KBM-7 (cell line): ENCODE results near the gene MRPL52.
"Not testable (repeated sequence)": the region's sequence is repeated elsewhere in the genome, so short reads cannot be mapped to it uniquely, and the experiment has no call there.

Source experiments
- DNase-seq: peaks from one replicate; pipeline ENCODE4 v3.0.0-alpha.2; 2015
- in situ Hi-C: fragments of 300-500 bp; cut with MboI; formaldehyde crosslinking; loops from 2 replicates; pipeline ENCODE4 v1.14.3; 2020; ENCODE audit warnings: low sequenced_read_pairs, low pct_unique_long_range_greater_than_20kb, mixed read lengths

Gene MRPL52

DNA sequence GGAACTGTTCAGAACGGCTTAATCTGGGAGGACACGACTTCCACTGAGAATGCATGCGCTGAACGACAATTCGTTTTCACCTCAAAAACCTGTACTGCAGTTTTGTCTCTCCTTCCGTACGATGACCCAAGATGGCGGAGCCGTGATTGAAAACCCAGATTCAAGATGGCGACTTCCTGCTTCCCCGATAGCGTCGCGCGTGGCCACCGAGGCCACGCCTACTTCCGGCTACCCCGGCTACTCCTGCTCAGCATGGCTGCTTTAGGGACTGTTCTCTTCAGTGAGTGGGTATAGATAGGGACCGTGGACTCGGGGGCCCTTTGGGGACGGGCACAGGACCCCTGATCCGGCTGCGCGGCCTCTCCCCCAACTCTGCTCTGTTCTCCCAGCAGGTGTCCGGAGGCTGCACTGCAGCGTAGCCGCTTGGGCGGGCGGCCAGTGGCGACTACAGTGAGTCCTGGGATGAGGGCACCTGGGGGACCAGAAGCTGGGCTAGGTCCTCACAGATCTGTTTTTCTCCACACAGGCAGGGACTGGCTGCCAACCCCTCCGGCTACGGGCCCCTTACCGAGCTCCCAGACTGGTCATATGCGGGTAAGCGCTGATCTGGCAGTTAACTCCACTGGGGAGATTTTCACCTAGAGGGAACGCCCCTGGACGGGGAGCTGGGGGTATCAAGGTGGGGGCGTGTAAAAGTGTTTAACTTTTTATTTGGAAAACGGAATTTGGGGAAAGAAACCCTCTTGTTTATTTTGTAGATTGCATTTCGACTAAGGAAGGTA, at the start of gene MRPL52:
Gene MRPL52, plus strand, starts transcription at position 227 of the 782 bp plus-strand sequence. Its CDS starts 26 bp downstream, at position 253.
- DNase-seq = peak; percentile 93
- in situ Hi-C loops = no loop called here

DNA sequence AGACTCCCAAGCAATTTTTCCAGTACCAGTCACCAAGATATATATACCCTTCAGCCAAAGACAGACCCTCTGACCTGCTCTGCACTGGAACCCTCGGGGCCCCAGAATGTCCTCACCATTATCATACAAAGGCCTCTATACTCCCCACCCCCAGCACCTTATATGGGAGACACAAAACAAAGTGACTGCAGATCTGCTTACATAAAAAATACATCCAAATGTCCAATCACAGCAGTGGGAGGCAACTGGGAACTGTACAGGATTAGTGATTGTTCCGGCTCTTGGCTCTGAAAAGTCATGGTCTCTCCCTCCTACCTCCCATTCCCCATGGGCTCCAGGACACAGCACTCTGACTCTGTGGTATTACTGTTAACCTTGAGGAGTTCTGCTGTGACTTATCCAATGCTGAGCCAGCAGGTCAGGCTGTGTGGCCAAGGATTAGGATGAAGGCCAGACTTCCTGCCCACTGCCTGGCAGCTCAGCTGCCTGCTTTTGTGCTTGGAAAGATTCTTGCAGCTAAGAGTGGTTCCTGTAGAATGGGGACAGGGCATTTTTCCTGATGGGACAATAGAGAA, 49.5 kb upstream of the MRPL52 start:
- in situ Hi-C loops = no loop called here
- DNase-seq = no peak

DNA sequence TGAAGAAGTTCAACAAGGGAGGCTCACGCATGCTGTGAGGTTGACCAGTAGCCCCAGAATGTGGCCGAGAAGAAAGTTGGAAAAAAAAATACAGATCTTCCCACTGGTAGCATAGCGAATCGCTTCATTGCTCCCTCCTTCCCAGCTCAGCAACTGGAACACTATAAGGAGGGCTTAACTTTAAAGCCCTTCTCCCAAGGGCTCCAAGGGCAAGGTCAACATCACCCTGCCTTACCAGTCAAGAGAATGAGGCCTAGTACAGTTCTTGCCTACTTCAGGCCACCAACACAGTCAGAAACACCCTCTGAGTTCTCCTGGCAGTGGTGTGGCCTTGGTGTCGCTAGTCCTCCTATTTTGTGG, 48.8 kb upstream of the MRPL52 start:
- in situ Hi-C loops = no loop called here
- DNase-seq = no peak

DNA sequence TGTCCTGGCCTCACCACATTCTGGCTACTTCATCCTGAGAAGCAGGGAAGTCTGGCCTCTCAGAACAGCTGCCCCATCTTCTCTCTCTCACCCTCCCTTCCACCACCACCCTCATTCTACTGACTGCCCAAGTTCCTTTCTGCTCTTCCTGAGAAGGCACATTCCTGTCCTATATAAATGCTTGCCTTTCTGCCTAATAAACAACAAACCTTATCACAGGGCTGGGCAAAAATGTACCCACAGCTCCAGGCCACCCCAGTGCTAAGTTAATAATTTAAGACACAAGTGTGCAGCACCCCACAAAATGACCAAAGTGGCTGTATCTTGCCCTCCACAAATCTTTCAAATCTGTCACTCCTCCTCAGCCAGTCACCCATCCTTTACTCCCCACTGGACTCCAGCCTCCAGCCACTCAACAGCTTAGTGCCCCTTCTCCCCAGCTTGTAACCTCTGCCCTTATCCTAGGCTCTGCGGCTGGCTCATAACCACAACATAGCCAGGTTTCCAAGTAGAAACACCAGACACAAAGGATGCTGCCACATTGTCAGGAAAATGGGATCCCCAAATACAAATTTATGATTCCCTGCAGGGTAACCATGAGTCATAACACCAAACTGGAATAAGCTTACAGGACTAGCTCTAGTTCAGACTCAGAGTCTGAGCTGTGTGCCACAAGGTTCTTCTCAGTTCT, 48.2 kb upstream of the MRPL52 start:
- no peak for DNase-seq
- in situ Hi-C loops = no loop called here

DNA sequence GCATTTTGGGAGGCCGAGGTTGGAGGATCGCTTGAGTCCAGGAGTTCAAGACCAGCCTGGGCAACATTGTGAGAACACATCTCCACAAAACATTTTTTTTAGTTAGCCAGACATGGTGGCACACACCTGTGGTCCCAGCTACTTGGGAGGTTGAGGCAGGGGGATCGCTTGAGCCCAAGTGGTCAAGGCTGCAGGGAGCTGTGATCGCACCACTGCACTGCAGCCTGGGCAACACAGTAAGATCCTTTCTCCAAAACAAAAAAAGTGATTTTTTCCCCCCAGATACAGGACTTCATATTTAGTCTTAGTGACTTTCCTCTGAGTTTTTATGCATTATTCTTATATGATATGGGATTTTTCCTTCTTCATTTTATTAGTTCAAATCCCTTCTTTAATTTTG, 43.0 kb upstream of the MRPL52 start:
- in situ Hi-C loops = no loop called here
- no peak for DNase-seq

DNA sequence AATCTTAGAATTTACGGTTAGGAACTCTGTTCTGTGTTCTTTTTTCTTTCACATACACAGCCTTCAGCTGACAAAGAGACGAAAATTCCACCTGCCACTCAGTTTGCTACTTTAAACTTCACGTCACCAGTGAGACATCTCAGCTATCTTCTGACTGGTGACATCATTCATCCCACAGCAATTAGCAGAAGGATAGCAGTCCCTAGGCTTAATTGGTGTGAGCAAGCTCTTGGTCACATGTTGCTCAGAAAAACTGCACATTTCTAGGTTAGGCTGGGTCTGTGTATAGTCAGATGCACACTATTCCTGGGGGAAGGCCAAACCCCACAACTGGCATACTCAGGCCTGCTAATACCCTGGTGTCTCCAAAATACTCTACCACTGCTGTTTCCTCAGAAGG, 38.4 kb upstream of the MRPL52 start:
- no peak for DNase-seq
- in situ Hi-C loops = no loop called here

DNA sequence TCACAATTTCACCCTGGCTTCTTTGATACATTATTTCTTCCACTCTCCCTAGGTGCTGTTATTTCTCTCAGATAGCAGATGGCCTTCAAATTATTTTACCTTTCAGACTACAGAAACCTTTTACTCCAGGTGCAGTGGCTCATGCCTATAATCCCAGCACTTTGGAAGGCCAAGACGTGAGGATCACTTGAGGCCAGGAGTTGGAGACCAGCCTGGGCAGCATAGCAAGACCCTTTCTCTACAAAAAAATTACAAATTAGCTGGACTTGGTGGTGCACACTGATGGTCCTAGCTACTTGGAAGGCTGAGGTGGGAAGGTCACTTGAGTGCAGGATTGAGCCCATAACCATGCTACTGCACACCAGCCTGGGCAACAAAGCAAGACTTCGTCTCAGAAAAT, 37.5 kb upstream of the MRPL52 start:
- in situ Hi-C loops = no loop called here
- DNase-seq = no peak

DNA sequence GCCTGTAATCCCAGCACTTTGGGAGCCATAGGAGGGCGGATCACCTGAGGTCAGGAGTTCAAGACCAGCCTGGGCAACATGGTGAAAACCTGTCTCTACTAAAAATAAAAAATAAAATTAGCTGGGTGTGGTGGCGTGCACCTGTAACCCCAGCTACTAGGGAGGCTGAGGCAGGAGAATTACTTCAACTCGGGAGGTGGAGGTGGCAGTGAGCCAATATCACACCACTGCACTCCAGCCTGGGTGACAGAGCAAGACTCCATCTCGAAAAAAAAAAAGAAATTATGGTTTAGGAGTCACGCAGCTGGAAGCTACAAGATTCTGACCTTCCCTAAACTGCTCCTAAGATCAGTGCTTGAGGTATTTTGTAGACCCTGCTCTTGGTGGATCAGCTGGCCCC, 36.1 kb upstream of the MRPL52 start:
- in situ Hi-C loops, DNase-seq: not testable (repeated sequence)

DNA sequence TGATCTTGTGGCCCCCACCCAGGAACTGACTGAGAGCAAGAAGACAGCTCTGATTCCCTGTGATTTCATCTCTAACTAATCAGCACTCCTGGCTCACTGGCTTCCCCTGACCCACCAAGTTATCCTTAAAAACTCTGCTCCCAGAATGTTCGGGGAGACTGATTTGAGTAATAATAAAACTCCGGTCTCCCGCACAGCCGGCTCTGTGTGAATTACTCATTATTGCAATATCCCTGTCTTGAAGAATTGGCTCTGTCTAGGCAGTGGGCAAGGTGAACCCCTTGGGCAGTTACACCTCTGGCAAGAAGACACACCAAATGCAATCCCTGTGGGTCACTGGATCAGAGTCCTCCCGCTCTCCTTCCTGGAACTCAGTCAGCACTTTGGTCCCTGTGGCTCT, 35.7 kb upstream of the MRPL52 start:
- DNase-seq = no peak
- in situ Hi-C loops = no loop called here

DNA sequence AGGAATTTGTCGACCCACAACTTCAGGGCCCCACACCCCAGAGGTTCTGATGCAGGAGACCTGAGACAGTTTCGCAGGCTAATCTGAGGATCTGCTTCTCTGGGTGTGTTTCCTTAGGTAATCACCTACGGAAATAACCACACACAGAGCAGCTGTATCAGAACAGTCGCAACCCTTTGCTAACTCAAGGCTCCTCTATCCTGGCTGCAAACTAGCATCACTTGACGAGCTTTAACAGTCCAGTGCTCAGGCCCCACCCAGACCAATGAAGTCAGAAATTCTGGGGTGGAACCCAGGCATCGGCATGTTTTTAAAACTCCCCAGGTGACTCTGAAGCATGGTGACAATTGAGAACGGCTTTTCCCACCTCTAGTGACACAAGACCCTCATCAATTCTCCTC, 35.1 kb upstream of the MRPL52 start:
- no peak for DNase-seq
- in situ Hi-C loops = no loop called here

DNA sequence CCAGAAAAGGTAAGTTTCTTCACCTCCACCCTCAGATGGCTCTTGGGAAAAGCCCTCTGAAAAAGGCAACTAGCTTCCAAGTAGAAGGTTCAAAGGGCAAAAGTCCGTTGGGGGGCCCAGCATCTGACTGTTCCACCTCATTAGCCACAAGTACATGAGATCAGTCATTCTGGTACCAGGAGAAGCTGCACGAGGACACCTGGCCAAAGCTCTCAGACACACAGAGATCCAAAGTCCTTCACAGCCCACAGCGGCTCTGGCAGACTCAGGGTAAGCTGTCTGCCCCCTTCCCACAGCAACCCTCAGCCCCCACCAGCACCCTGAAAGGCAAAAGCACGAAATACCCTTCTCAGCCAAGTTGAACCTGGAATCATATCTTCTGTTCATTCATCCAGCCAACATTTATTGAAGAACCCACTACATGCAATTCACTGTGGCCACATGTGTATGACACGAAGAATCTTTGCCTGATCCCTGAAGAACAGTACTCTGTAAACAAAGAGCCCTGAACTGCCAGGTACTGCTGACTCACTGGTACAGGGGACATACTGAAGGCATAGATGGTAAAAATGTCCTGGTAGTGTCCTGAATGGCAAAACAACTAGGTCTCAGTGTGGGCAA, 33.5 kb upstream of the MRPL52 start:
- in situ Hi-C loops = no loop called here
- DNase-seq = no peak

DNA sequence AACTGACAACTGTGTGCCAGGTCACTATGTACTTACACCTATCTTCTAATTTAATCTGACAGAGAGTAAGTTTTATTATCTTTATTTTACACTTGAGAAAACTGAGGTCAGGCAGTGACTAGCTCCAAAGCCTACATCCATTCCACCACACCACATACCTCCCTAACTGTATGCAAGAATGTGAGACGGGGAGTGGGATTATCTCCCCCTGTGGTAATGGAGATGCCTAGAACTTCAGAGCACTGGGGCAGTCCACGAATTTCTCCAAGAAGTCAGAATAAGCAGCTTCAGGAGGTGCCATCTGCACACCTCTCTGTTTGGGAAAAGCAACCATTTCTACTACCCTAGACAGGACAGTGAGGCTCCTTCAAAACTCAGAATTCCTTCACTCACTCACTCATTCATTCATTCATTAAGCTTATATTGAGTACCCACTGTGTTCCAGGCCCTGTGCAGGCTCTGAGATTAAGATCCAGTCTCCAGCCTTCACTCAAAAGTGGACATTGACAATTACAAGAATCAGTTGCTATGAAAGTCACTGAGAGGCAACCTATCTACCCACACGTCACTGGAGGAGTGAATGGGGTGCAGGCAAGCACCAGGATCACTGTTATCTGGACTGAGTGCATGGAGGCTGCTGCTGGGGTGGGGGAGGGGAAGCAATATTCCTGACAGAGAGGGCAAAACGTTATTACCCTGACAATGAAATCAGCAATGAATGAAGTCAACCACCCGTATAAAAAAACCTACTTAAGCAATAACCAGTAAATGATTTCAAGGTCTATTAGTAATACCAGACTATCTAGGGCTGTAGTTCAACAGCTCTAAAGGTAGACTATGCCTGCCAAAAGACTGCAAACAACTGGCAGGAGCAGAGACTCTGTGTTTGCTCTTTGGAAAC, 32.4 kb upstream of the MRPL52 start:
- DNase-seq = no peak
- in situ Hi-C loops = no loop called here

DNA sequence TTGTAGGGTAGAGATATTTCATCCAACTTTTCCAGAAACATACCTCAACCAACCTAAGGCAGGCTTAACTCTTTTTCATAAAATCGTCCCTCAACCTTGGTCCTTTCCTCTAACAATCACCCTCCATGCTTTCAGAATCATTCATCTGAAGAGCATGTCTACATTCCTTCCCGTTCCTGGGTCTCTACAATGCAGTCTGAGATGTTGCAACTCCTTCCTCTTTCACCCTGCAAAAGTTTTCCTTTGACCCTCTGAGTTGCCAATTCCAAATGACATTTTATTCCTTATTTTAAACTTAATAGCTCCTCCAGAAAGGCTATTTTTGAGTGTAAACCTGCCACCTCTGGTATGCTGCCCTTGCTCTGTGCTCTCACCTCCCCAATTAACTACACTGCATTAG, 31.2 kb upstream of the MRPL52 start:
- DNase-seq = peak; percentile 26
- in situ Hi-C loops = no loop called here

DNA sequence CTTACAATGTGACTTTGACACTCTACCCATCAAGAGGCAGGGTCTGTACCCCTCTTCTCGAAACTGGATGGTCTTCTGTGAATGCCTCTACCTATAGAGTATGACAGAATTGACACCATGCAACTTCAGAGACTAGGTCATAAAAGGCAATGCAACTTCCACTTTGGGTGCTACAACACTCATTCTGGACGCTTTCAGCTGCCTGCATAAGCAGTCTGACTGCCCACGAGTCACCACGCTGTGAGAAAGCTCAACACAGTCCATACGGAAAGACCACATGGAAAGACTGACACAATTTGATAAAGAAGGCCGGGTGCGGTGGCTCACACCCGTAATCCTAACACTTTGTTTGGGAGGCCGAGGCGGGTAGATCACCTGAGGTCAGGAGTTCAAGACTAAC, 29.3 kb upstream of the MRPL52 start:
- in situ Hi-C loops = no loop called here
- no peak for DNase-seq

DNA sequence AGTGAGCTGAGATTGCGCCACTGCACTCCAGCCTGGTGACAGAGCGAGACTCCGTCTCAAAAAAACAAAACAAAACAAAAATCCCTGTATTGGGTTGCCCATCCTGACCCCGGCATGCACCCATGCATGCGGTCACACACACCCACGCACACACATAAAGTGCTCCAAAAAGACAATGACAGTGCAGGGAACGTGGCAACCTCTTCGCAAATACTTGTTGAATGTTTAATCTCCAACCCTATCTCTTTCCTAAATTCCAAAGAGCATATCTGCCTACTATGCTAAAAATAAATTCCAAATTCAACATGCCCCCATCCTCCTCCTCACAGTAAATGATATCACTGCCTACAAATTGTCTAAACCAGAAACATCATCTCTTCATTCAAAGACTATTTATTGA, 28.0 kb upstream of the MRPL52 start:
- in situ Hi-C loops = no loop called here
- DNase-seq = no peak

DNA sequence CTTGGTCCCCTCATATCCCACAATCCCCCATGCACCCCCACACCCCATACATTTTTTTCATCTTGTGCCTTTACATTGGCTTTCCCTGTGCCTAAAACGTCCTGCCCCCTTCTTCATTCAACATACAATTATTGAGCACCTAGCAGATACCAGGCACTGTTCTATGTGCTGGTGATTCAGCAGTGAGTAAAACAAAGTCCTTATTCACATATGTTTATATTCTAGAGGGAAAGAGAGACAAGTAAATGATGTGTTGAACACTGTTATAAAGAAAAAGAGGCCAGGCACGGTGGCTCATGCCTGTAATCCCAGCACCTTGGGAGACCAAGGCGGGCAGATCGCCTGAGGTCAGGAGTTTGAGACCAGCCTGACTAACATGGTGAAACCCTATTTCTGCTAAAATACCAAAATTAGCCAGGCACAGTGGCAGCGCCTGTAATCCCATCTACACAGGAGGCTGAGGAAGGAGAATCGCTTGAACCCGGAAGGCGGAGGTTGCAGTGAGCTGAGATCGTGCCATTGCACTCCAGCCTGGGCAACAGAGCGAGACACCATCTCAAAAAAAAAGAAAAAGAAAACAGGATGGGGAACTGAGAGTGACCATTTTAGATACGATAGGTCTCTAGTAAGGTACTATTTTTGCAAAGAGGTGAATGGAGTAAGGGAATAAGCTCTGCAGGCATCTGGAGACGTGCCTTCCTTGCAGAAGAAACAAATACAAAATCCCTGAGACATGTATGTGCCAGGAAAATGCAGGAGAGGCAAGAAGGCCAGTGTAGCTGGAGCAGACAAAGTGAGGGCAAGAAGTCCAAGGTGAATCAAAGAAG, 26.6 kb upstream of the MRPL52 start:
- in situ Hi-C loops = no loop called here
- DNase-seq = no peak

DNA sequence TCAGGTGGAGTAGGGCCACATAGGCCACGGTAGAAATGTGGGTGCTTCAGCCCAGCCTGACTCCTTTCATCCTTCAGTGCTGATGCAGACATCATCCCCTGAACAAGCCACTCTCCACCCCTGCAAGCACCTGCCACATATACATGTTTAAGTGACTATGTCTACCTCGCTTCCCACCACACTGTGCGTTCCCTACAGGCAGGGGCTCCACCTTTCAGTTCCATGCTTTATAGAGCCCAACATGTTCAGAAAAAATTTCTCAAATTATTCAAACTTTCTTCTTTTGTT, 26.1 kb upstream of the MRPL52 start:
- in situ Hi-C loops = no loop called here
- no peak for DNase-seq

DNA sequence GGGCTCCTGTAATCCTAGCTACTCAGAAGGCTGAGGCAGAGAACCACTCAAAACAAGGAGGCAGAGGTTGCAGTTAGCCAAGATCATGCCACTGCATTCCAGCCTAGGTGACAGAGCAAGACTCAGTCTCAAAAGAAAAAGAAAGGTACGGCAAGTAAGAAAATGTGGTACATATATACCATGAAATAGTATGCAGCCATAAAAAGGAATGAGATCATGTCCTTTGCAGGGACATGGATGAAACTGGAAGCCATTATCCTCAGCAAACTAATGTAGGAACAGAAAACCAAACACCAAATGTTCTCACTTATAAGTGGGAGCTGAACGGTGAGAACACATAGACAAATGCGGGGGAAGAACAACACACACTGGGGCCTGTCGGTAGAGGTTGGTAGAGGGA, 24.5 kb upstream of the MRPL52 start:
- DNase-seq, in situ Hi-C loops: not testable (repeated sequence)
